Transverse colon (tissue), 4 donors: ENCODE measurements around the gene LSM10. TPM values are rescaled to one million over a fixed set of nuclear protein-coding genes. Genes with fewer than 3 reads are reported as not detected.

Source experiments
- DNase-seq: peaks from one replicate; pipeline ENCODE4 v3.0.0-alpha.2; 2019
- H3K27ac ChIP-seq, 4 donors: fragments of 200-600 bp; sonication (generic); 2 replicates each; pipeline ENCODE4 v1.5.1; 2016 to 2018; ENCODE audit warnings: inconsistent platforms in 4 of 4
- H3K27me3 ChIP-seq: fragments of 200-600 bp; sonication (generic); 2 replicates; pipeline ENCODE4 v1.5.1; 2017; ENCODE audit warnings: inconsistent platforms
- H3K36me3 ChIP-seq, 4 donors: fragments of 200-600 bp; sonication (generic); 2 replicates each; pipeline ENCODE4 v1.5.1; 2017 to 2019; ENCODE audit warnings: inconsistent platforms in 4 of 4
- H3K4me1 ChIP-seq, 4 donors: fragments of 200-600 bp; sonication (generic); 2 replicates each; pipeline ENCODE4 v1.5.1; 2017 to 2020; ENCODE audit warnings: inconsistent platforms in 4 of 4
- H3K4me3 ChIP-seq, 4 donors: fragments of 200-600 bp; sonication (generic); 1 replicate in 1 of 4; 2 replicates in 3 of 4; pipeline versions ENCODE4 v1.5.1 to v1.6.1; 2017 to 2019; ENCODE audit warnings: inconsistent platforms in 4 of 4
- H3K9me3 ChIP-seq, 2 donors: fragments of 200-600 bp; sonication (generic); 2 replicates each; pipeline ENCODE4 v1.5.1; 2017 to 2019; ENCODE audit warnings: inconsistent platforms in 2 of 2
- CTCF ChIP-seq, 5 experiments: fragments of 200-600 bp in 3 of 5; fragments of 450-650 bp in 2 of 5; sonication (generic) in 3 of 5; IDR thresholded peaks; 1 replicate in 2 of 5; 2 replicates in 3 of 5; pipeline ENCODE4 v1.5.1; 2016 to 2017; ENCODE audit warnings: antibody characterized with exemption in 5 of 5, inconsistent platforms in 3 of 5, mild to moderate bottlenecking in 2 of 5, moderate library complexity in 1 of 5
- EP300 ChIP-seq: sonication (generic); formaldehyde crosslinking; IDR thresholded peaks from one replicate; pipeline ENCODE4 v1.6.1; 2017; ENCODE audit warnings: antibody characterized with exemption, low read depth
- POLR2A ChIP-seq: fragments of 450-650 bp; IDR thresholded peaks from one replicate; pipeline ENCODE4 v1.6.1; 2016; ENCODE audit warnings: antibody characterized with exemption, mild to moderate bottlenecking, moderate library complexity
- POLR2AphosphoS5 ChIP-seq, 3 donors: sonication (generic); formaldehyde crosslinking; IDR thresholded peaks; one replicate each; pipeline ENCODE4 v1.6.1; 2016; ENCODE audit warnings: antibody characterized with exemption in 3 of 3
- WGBS, 2 donors: methylation state at CpG; one replicate each; pipeline ENCODE4 v1.1.5; 2018; ENCODE audit warnings: low coverage in 1 of 2; 5-methylcytosine and 5-hydroxymethylcytosine counted together
- in situ Hi-C, 4 donors: fragments of 200-750 bp; cut with MboI; loops; one replicate each; pipeline versions ENCODE4 v1.15.0 to v1.15.1; 2017; ENCODE audit warnings: low sequenced_read_pairs in 3 of 4, low pct_ligation_motif_present in 1 of 4, low pct_unique_long_range_greater_than_20kb in 1 of 4
- intact Hi-C: fragments of 100-400 bp; cut with DNase I; formaldehyde crosslinking; loops from one replicate; pipeline ENCODE4 v1.15.1; 2023; ENCODE audit warnings: low total_unique reads
- small RNA-seq, 4 donors: library from RNA; depleted of rRNA; stranded (forward); fragments of <200 nt; gene quantifications; one replicate each; pipeline ENCODE3, GENCODE V24; 2016
- total RNA-seq, 4 donors: library from RNA; depleted of rRNA; stranded (reverse); fragments of >200 nt; gene quantifications; one replicate each; pipeline ENCODE4 v1.1.0, GENCODE V29; 2016

The LSM10 gene
- total RNA-seq, 4 donors from 2014 or later, result 25.4 to 59.8 (median 32.9) TPM; not detected in 1

DNA sequence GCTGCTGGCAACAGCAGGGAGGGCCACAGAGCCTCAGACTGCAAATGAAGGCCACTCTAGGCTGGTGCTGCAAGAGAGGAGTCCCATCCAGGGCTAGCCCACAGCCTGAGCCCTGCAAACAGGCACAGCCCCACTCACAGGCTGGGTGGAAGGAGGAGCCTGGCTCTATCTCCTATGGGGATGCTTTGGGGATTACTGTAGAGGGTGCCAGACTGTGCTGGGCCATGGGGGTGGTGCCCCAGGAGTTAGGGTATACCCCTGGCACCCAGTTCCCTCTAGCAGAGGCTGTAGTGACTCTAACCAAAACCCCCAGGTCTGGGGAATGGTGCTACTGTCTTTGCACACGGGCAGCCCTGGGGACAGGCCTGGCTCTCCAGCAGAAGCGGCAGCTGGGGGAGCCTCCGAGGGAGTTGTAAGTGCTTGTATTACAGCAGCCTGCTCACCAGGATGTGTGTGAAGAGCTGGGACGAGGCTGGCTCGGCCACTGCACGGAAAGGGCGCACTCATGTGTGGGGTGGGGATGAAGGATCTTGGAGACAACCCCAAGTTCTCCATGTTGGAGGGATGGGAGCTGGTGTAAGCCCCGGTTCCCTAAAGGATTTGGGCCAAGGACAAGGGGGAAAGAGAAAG is 50.9 kb downstream of the LSM10 start:
- H3K4me3 ChIP-seq, result no peak overlapping the region
- 57 to 95% methylated on average over 1 to 8 of the region's 8 CpGs for WGBS, 2 donors
- H3K27me3 ChIP-seq, result no peaks in the 10 kb centered on the region
- H3K4me1 ChIP-seq, result peaks cover under 1 to 26% (median 24%) of the 10 kb centered on the region in 4 donors
- TF ChIP-seq POLR2A, result no peak
- TF ChIP-seq EP300, result no peak
- TF ChIP-seq POLR2AphosphoS5 (IDR thresholded peaks at IDR 0.05), result no peak
- H3K9me3 ChIP-seq, result no peaks in the 10 kb centered on the region
- peaks cover 0 to 28% (median 8%) of the 10 kb centered on the region in 4 donors for H3K36me3 ChIP-seq
- intact Hi-C loops, result no loop called here
- no peak for DNase-seq
- in situ Hi-C loops, result no loop called here
- no peak overlapping the region for H3K27ac ChIP-seq

DNA sequence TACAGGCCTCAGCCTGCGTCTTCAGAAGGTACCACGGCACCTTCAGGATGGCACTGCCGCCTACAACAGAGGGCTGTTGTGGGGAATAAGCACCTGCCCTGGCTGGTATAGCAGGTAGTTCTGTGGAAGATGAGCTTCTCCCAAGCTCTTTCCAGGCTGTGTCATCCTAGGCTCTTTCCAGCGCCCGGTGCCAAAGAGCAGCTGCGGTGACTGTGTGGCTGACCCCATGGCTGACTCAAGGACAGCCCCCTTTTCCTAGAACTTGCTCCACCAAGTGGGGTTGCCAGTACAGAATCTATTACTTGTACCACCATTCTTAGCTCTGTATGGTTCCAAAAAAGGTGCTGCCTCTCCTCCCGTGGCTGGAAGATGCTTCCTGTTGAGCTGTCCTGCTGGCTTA is 52.4 kb downstream of the LSM10 start:
- Histone ChIP-seq H3K9me3 (no peaks in the 10 kb centered on the region), H3K4me1 (peaks cover 0 to 12% (median 11%) of the 10 kb centered on the region in 4 donors), H3K27me3 (no peaks in the 10 kb centered on the region), H3K4me3 (no peak overlapping the region), H3K36me3 (peaks cover 0 to 37% (median 8%) of the 10 kb centered on the region in 4 donors), H3K27ac (no peak overlapping the region)
- in situ Hi-C loops (no loop called here), intact Hi-C loops (no loop called here)
- WGBS, 2 donors, result 89% methylated on average over 7 of the region's 7 CpGs; no CpG with 5 or more reads in 1 of the 2 donors
- TF ChIP-seq EP300 (no peak), CTCF (IDR thresholded peaks at IDR 0.05) (no peak), POLR2AphosphoS5 (IDR thresholded peaks at IDR 0.05) (no peak), POLR2A (no peak)
- DNase-seq, result no peak

- in situ Hi-C loops (no loop called here), intact Hi-C loops (no loop called here)
- no peak for TF ChIP-seq EP300
- no peak for TF ChIP-seq POLR2AphosphoS5 (IDR thresholded peaks at IDR 0.05)
- no peak for TF ChIP-seq POLR2A
- no peak for TF ChIP-seq CTCF (IDR thresholded peaks at IDR 0.05)
- H3K27ac ChIP-seq, result no peak overlapping the region
- H3K4me3 ChIP-seq, result no peak overlapping the region
- WGBS, 2 donors, result 98% methylated on average over 8 of the region's 8 CpGs; no CpG with 5 or more reads in 1 of the 2 donors
- H3K36me3 ChIP-seq, result peaks cover 0 to 37% (median 8%) of the 10 kb centered on the region in 4 donors
- no peaks in the 10 kb centered on the region for H3K27me3 ChIP-seq
- peaks cover 0 to 4% (median 2%) of the 10 kb centered on the region in 4 donors for H3K4me1 ChIP-seq
- no peaks in the 10 kb centered on the region for H3K9me3 ChIP-seq
- no peak for DNase-seq
Observed at GRCh38 chr1:36344395-36344680, 53.4 kb downstream of the LSM10 start.

- Histone ChIP-seq H3K27me3 (no peaks in the 10 kb centered on the region), H3K4me1 (peaks cover 0 to 2% (median 0%) of the 10 kb centered on the region in 4 donors), H3K9me3 (no peaks in the 10 kb centered on the region), H3K27ac (no peak overlapping the region), H3K36me3 (peaks cover 0 to 37% (median 8%) of the 10 kb centered on the region in 4 donors), H3K4me3 (no peak overlapping the region)
- WGBS, 2 donors, result 85% methylated on average over 24 of the region's 24 CpGs; no CpG with 5 or more reads in 1 of the 2 donors
- no peak for TF ChIP-seq CTCF (IDR thresholded peaks at IDR 0.05)
- TF ChIP-seq EP300, result no peak
- no peak for TF ChIP-seq POLR2A
- no peak for TF ChIP-seq POLR2AphosphoS5 (IDR thresholded peaks at IDR 0.05)
- intact Hi-C loops (loop anchor here (2.0 kb wide), 1 partner anchor 79 kb away; no protein-coding TSS in a partner anchor), in situ Hi-C loops (no loop called here)
- DNase-seq, result no peak
Observed at GRCh38 chr1:36343651-36344394, 53.9 kb downstream of the LSM10 start.

Small RNA genes lying within 50 kb of the gene (small RNA-seq; reads per million reads assigned to genes)
- gene RNU4-27P (0 to 0.18 (median 0) reads per million in 4 donors), gene SNORA63C (0.18 to 1.5 (median 0.49) reads per million in 4 donors)

Other genes starting within 250 kb of the LSM10 start
- 100 to 1,000 TPM in 3 of 4 donors, 10 to 100 TPM in 1; 54.6 to 165 (median 105) TPM for gene TRAPPC3, start 248.4 kb downstream of the LSM10 start, total RNA-seq
- 100 to 1,000 TPM in 1 of 4 donors, 10 to 100 TPM in 3; 74.3 to 187 (median 86.0) TPM for gene MAP7D1, start 241.7 kb downstream of the LSM10 start, total RNA-seq
- gene THRAP3, start 173.5 kb downstream of the LSM10 start, total RNA-seq, result 10 to 100 TPM; 25.8 to 73.7 (median 59.9) TPM
- gene SH3D21, start 91.5 kb downstream of the LSM10 start, total RNA-seq, result 100 to 1,000 TPM in 1 of 4 donors, 10 to 100 TPM in 3; 12.7 to 143 (median 15.9) TPM
- gene EVA1B, start 74.3 kb downstream of the LSM10 start, total RNA-seq, result 10 to 100 TPM in 3 of 4 donors, 1 to 10 TPM in 1; 4.4 to 24.8 (median 10.4) TPM
- gene STK40, start 12.0 kb downstream of the LSM10 start, total RNA-seq, result 100 to 1,000 TPM in 1 of 4 donors, 10 to 100 TPM in 3; 34.0 to 154 (median 44.3) TPM
- 1 to 10 TPM in 3 of 4 donors, not detected in 1; 1.2 to 4.8 (median 3.7) TPM for gene OSCP1, start 52.5 kb upstream of the LSM10 start, total RNA-seq
- gene MRPS15, start 66.5 kb upstream of the LSM10 start, total RNA-seq, result 10 to 100 TPM; 19.5 to 59.5 (median 42.4) TPM
- 10 to 100 TPM in 1 of 4 donors, 1 to 10 TPM in 3; 3.8 to 17.1 (median 5.2) TPM for gene CSF3R, start 85.0 kb upstream of the LSM10 start, total RNA-seq